ENCODE measurements around the gene ZCCHC7. TPM values are rescaled to one million over a fixed set of nuclear protein-coding genes. Genes with fewer than 3 reads are reported as not detected.

The ZCCHC7 gene
- polyA plus RNA-seq, 2 of the 4 experiments (the other 2 are of a cell fraction), result 15.7 to 30.0 TPM

GRCh38 chr9:37172557-37172956, 52.2 kb downstream of the ZCCHC7 start:
- H3K4me2 ChIP-seq, result no peak overlapping the region
- DNase-seq (ENCODE audit: low read depth in 1 of 2, low spot score in 1 of 2), result no peak
- ATAC-seq, result no peak
- H3K27ac ChIP-seq, result no peak overlapping the region
- POLR2A ChIA-PET, result no interaction called here
- H3K9me3 ChIP-seq, result no peaks in the 10 kb centered on the region
- FAIRE-seq, result no peak
- CTCF ChIA-PET, result no interaction called here
- 95% methylated on average over 4 of the region's 4 CpGs for WGBS (ENCODE audit: missing lambda C conversion rate)
- no peak overlapping the region for H3K4me3 ChIP-seq
- TF ChIP-seq MAZ (IDR thresholded peaks at IDR 0.05; ENCODE audit: borderline replicate concordance, low read depth, low read length), result no peak
- H3K4me1 ChIP-seq, result no peaks in the 10 kb centered on the region

- Histone ChIP-seq H3K4me2 (no peak overlapping the region), H3K4me1 (no peaks in the 10 kb centered on the region), H3K9me3 (no peaks in the 10 kb centered on the region), H3K4me3 (no peak overlapping the region), H3K27ac (no peak overlapping the region)
- POLR2A ChIA-PET, result no interaction called here
- ATAC-seq (no peak), DNase-seq (ENCODE audit: low read depth in 1 of 2, low spot score in 1 of 2) (no peak), FAIRE-seq (no peak)
- CTCF ChIA-PET, result interaction anchor here (1.2 kb wide), 1 partner anchor 21 kb away, joined by 3 read pairs; no protein-coding TSS in a partner anchor
- TF ChIP-seq ESRRA (IDR thresholded peaks at IDR 0.05; ENCODE audit: borderline replicate concordance, low read length) (no peak), FOSL2 (IDR thresholded peaks at IDR 0.05) (no peak), FOSL2 (CRISPR knock-in tag; IDR thresholded peaks at IDR 0.05) (peak; percentile 38; the same call in 1 of the 2 replicates)
- 83% methylated on average over 2 of the region's 2 CpGs for WGBS (ENCODE audit: missing lambda C conversion rate)
Observed at GRCh38 chr9:37174247-37174646, 53.9 kb downstream of the ZCCHC7 start.

- Histone ChIP-seq H3K4me1 (no peaks in the 10 kb centered on the region), H3K27ac (no peak overlapping the region), H3K9me3 (no peaks in the 10 kb centered on the region), H3K4me2 (no peak overlapping the region), H3K4me3 (no peak overlapping the region)
- peak; percentile 98 for FAIRE-seq
- no peak for ATAC-seq
- TF ChIP-seq PHF8 (IDR thresholded peaks at IDR 0.05; ENCODE audit: borderline replicate concordance, low read depth) (no peak), MAFK (IDR thresholded peaks at IDR 0.05; ENCODE audit: partially characterized antibody) (peak; percentile 57)
- CTCF ChIA-PET, result no interaction called here
- POLR2A ChIA-PET, result no interaction called here
- DNase-seq (ENCODE audit: low read depth in 1 of 2, low spot score in 1 of 2), result no peak
- 92% methylated on average over 2 of the region's 2 CpGs for WGBS (ENCODE audit: missing lambda C conversion rate)
Observed at GRCh38 chr9:37178742-37179141, 58.4 kb downstream of the ZCCHC7 start.

- Histone ChIP-seq H3K27ac (no peak overlapping the region), H3K9me3 (no peaks in the 10 kb centered on the region), H3K4me3 (no peak overlapping the region), H3K4me2 (no peak overlapping the region), H3K4me1 (no peaks in the 10 kb centered on the region)
- CTCF ChIA-PET, result no interaction called here
- FAIRE-seq (no peak), ATAC-seq (no peak), DNase-seq (ENCODE audit: low read depth in 1 of 2, low spot score in 1 of 2) (no peak)
- POLR2A ChIA-PET, result no interaction called here
- 86% methylated on average over 3 of the region's 3 CpGs for WGBS (ENCODE audit: missing lambda C conversion rate)
- TF ChIP-seq HMGXB4 (CRISPR knock-in tag; IDR thresholded peaks at IDR 0.05; ENCODE audit: borderline replicate concordance), result no peak
- no peak for TF ChIP-seq NR3C1 (IDR thresholded peaks at IDR 0.05)
- TF ChIP-seq GATA3 (IDR thresholded peaks at IDR 0.05; ENCODE audit: borderline replicate concordance), result no peak
- no peak for TF ChIP-seq RAD21 (conservative IDR thresholded peaks at IDR 0.05 in 1 of 2, IDR thresholded peaks at IDR 0.05 in 1 of 2)
- no peak for TF ChIP-seq ZC3H11A (IDR thresholded peaks at IDR 0.05)
- no peak for TF ChIP-seq FOXS1 (CRISPR knock-in tag; IDR thresholded peaks at IDR 0.05)
- TF ChIP-seq ATOH8 (CRISPR knock-in tag; IDR thresholded peaks at IDR 0.05; ENCODE audit: low read depth), result no peak
- TF ChIP-seq HDAC2 (IDR thresholded peaks at IDR 0.05), result no peak
- TF ChIP-seq TP53 (CRISPR knock-in tag; IDR thresholded peaks at IDR 0.05), result no peak
- TF ChIP-seq ELK1 (IDR thresholded peaks at IDR 0.05; ENCODE audit: low read depth, low read length), result no peak
- no peak for TF ChIP-seq EP300 (IDR thresholded peaks at IDR 0.05)
- TF ChIP-seq PBX3 (IDR thresholded peaks at IDR 0.05), result no peak
- TF ChIP-seq HES2 (IDR thresholded peaks at IDR 0.05), result no peak
- TF ChIP-seq HOXB13 (CRISPR knock-in tag; IDR thresholded peaks at IDR 0.05; ENCODE audit: low read depth), result no peak
- TF ChIP-seq NFE2L2 (conservative IDR thresholded peaks at IDR 0.05; ENCODE audit: low read length), result no peak
- TF ChIP-seq FOSL2 (IDR thresholded peaks at IDR 0.05), result no peak
- no peak for TF ChIP-seq FOSL2 (CRISPR knock-in tag; IDR thresholded peaks at IDR 0.05)
Observed at GRCh38 chr9:37179576-37179975, 59.2 kb downstream of the ZCCHC7 start.
